Ovary (tissue), 9 donors: ENCODE data around the gene LMLN. TPM values are rescaled to one million over a fixed set of nuclear protein-coding genes. Genes with fewer than 3 reads are reported as not detected.

Experiments used
- DNase-seq, 5 donors: peaks; one replicate each; pipeline ENCODE4 v3.0.0-alpha.2; 2019 to 2020
- H3K27ac ChIP-seq, 2 donors: fragments of 200-600 bp; one replicate each; pipeline versions ENCODE4 v1.5.1 to v1.8.0; 2019 to 2022
- H3K27me3 ChIP-seq: fragments of 200-600 bp; one replicate; pipeline ENCODE4 v1.8.0; 2022
- H3K36me3 ChIP-seq: fragments of 200-600 bp; sonication (generic); one replicate; pipeline ENCODE4 v1.5.1; 2019
- H3K4me1 ChIP-seq: one replicate; pipeline ENCODE4 v1.8.1; 2013; ENCODE audit warnings: mild to moderate bottlenecking, moderate library complexity; ENCODE audit not compliant: insufficient read depth
- H3K4me3 ChIP-seq: fragments of 200-600 bp; sonication (generic); one replicate; pipeline ENCODE4 v1.5.1; 2017
- H3K9me3 ChIP-seq, 2 donors: fragments of 200-600 bp in 1 of 2; sonication (generic) in 1 of 2; one replicate each; pipeline versions ENCODE4 v1.5.1 to v1.8.1; 2013 to 2019; ENCODE audit warnings: mild to moderate bottlenecking in 1 of 2, moderate library complexity in 1 of 2
- EP300 ChIP-seq: sonication (generic); formaldehyde crosslinking; IDR thresholded peaks from one replicate; pipeline ENCODE4 v1.6.1; 2017; ENCODE audit warnings: antibody characterized with exemption
- POLR2A ChIP-seq: fragments of 450-650 bp; IDR thresholded peaks from one replicate; pipeline ENCODE4 v1.6.1; 2017; ENCODE audit warnings: antibody characterized with exemption, mild to moderate bottlenecking, moderate library complexity
- WGBS, 3 donors: extraction: QIAGEN DNeasy Blood & Tissue Kit in 1 of 3; methylation state at CpG; one replicate each; pipeline versions ENCODE4 v1.1.5 to v1.1.7; 2013 to 2017; 5-methylcytosine and 5-hydroxymethylcytosine counted together
- intact Hi-C, 4 donors: fragments of 100-400 bp; cut with DNase I; formaldehyde crosslinking; loops; one replicate each; pipeline versions ENCODE4 v1.11.0 to v1.15.1; 2022 to 2023
- polyA plus RNA-seq, 2 donors: library from polyadenylated mRNA; stranded (reverse); fragments of 200-250 nt in 1 of 2; fragments of 350-450 nt in 1 of 2; fragmentation: Illumina TruSeq in 1 of 2; extraction: RNeasy Lipid Tissue Mini Kit (QIAGEN cat#74804) in 1 of 2; gene quantifications; one replicate each; pipeline ENCODE4 v1.2.3, GENCODE V29; 2013 to 2014
- total RNA-seq, 7 donors: library from RNA; depleted of rRNA in 2 of 7; stranded (reverse); fragments of >200 nt in 2 of 7; fragmentation: NEBNext Ultra II Directional in 3 of 7; extraction: Animal tissue kit (Norgen Biotek cat#: 25700) in 3 of 7; gene quantifications; one replicate each; pipeline versions ENCODE4 v1.1.0 to v1.2.4, GENCODE V29; 2016 to 2023
- TF ChIP-seq, protein P1 (sequence below), 3 donors: fragments of 450-650 bp in 2 of 3; fragments of 200-600 bp in 1 of 3; IDR thresholded peaks; one replicate each; pipeline versions ENCODE4 v1.5.1 to v1.8.0; 2016 to 2022; ENCODE audit warnings: antibody characterized with exemption in 3 of 3, mild to moderate bottlenecking in 1 of 3
- donor health status: DM: no; HTN: no; CAD: no; lungs with moderate emphysema.
- donor health status: DM: no; HTN: no; CAD: no.
- donor health status: Bipolar disorder and iron deficiency.
- donor health status: DM: yes; HTN: yes; CAD: no.
- donor health status: DM: no; HTN: no; CAD: no.
- donor health status: DM: yes; HTN: yes; CAD: no.

Gene LMLN
- total and polyA plus RNA-seq, 9 donors: 2.4 to 12.8 (median 7.4) TPM

- Histone ChIP-seq H3K27me3 (no peaks in the 10 kb centered on the region), H3K4me1 (no peaks in the 10 kb centered on the region), H3K27ac (no peak overlapping the region), H3K36me3 (no peaks in the 10 kb centered on the region), H3K9me3 (no peaks in the 10 kb centered on the region), H3K4me3 (no peak overlapping the region)
- WGBS, 3 donors: 81 to 87% (median 84%) methylated on average over 5 of the region's 5 CpGs
- TF ChIP-seq POLR2A (no peak), EP300 (no peak)
- TF ChIP-seq, protein P1, sequence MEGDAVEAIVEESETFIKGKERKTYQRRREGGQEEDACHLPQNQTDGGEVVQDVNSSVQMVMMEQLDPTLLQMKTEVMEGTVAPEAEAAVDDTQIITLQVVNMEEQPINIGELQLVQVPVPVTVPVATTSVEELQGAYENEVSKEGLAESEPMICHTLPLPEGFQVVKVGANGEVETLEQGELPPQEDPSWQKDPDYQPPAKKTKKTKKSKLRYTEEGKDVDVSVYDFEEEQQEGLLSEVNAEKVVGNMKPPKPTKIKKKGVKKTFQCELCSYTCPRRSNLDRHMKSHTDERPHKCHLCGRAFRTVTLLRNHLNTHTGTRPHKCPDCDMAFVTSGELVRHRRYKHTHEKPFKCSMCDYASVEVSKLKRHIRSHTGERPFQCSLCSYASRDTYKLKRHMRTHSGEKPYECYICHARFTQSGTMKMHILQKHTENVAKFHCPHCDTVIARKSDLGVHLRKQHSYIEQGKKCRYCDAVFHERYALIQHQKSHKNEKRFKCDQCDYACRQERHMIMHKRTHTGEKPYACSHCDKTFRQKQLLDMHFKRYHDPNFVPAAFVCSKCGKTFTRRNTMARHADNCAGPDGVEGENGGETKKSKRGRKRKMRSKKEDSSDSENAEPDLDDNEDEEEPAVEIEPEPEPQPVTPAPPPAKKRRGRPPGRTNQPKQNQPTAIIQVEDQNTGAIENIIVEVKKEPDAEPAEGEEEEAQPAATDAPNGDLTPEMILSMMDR (IDR thresholded peaks at IDR 0.05): no peak
- intact Hi-C loops: no loop called here
- DNase-seq: no peak
Measured at GRCh38 chr3:198026620-198027019, 66.6 kb downstream of the LMLN start.

GRCh38 chr3:198027045-198027798 is 67.2 kb downstream of the LMLN start:
- TF ChIP-seq EP300 (no peak), POLR2A (no peak)
- TF ChIP-seq, protein P1 (IDR thresholded peaks at IDR 0.05): no peak
- no peaks in the 10 kb centered on the region for H3K27me3 ChIP-seq
- no peaks in the 10 kb centered on the region for H3K4me1 ChIP-seq
- no peak for DNase-seq
- H3K9me3 ChIP-seq: no peaks in the 10 kb centered on the region
- no peaks in the 10 kb centered on the region for H3K36me3 ChIP-seq
- no peak overlapping the region for H3K27ac ChIP-seq
- H3K4me3 ChIP-seq: no peak overlapping the region
- 85 to 87% (median 87%) methylated on average over 17 of the region's 17 CpGs for WGBS, 3 donors
- intact Hi-C loops: no loop called here

GRCh38 chr3:198027799-198028390 is 67.9 kb downstream of the LMLN start:
- no peak for DNase-seq
- Histone ChIP-seq H3K36me3 (no peaks in the 10 kb centered on the region), H3K9me3 (no peaks in the 10 kb centered on the region), H3K4me3 (no peak overlapping the region), H3K27me3 (no peaks in the 10 kb centered on the region), H3K27ac (no peak overlapping the region), H3K4me1 (no peaks in the 10 kb centered on the region)
- TF ChIP-seq POLR2A (no peak), EP300 (no peak)
- TF ChIP-seq, protein P1 (IDR thresholded peaks at IDR 0.05): no peak
- intact Hi-C loops: no loop called here
- 95 to 97% (median 96%) methylated on average over 13 of the region's 13 CpGs for WGBS, 3 donors

- TF ChIP-seq, protein P1 (IDR thresholded peaks at IDR 0.05): no peak
- TF ChIP-seq EP300 (no peak), POLR2A (no peak)
- Histone ChIP-seq H3K4me3 (no peak overlapping the region), H3K36me3 (no peaks in the 10 kb centered on the region), H3K27me3 (no peaks in the 10 kb centered on the region), H3K4me1 (no peaks in the 10 kb centered on the region), H3K9me3 (no peaks in the 10 kb centered on the region), H3K27ac (no peak overlapping the region)
- DNase-seq: no peak
- intact Hi-C loops: no loop called here
- 13 to 20% (median 13%) methylated on average over 6 of the region's 6 CpGs for WGBS, 3 donors
Measured at GRCh38 chr3:198028718-198029117, 68.7 kb downstream of the LMLN start.
